ENCODE results near the gene MLEC. TPM values are rescaled to one million over a fixed set of nuclear protein-coding genes. Genes with fewer than 3 reads are reported as not detected.

The MLEC gene
- total RNA-seq, 1 experiment from 2014 or later: 88.3 TPM

GRCh38 chr12:120713861-120714482 is 27.0 kb downstream of the MLEC start:
- Histone ChIP-seq H3K36me3 (ENCODE audit: insufficient read depth, low read length) (peaks cover 24% of the 10 kb centered on the region; the same call in 1 of the 2 replicates), H3K27ac (ENCODE audit: low read length) (no peak overlapping the region), H3K9me3 (ENCODE audit: low read length) (no peaks in the 10 kb centered on the region), H3K4me2 (ENCODE audit: low read depth, low read length, poor library complexity, severe bottlenecking) (no peak overlapping the region), H2AFZ (ENCODE audit: low read length) (no peak overlapping the region), H3K4me3 (ENCODE audit: low read length) (no peak overlapping the region), H4K20me1 (ENCODE audit: insufficient read depth, low read depth, low read length) (peaks cover 11% of the 10 kb centered on the region; the same call in 1 of the 2 replicates), H3K4me1 (ENCODE audit: low read length) (peaks cover 27% of the 10 kb centered on the region), H3K9me2 (replicated peaks; ENCODE audit: insufficient read depth, low read length) (no peaks in the 10 kb centered on the region), H3K9ac (ENCODE audit: low read length) (no peak overlapping the region), H3K27me3 (ENCODE audit: low read length) (no peaks in the 10 kb centered on the region), H3K79me2 (ENCODE audit: low read length) (peaks cover 24% of the 10 kb centered on the region)
- DNase-seq: peak; percentile 94

- Histone ChIP-seq H3K9me2 (replicated peaks; ENCODE audit: insufficient read depth, low read length) (no peaks in the 10 kb centered on the region), H3K9ac (ENCODE audit: low read length) (no peak overlapping the region), H3K27ac (ENCODE audit: low read length) (no peak overlapping the region), H2AFZ (ENCODE audit: low read length) (no peak overlapping the region), H3K4me1 (ENCODE audit: low read length) (peaks cover 32% of the 10 kb centered on the region), H4K20me1 (ENCODE audit: insufficient read depth, low read depth, low read length) (peaks cover 27% of the 10 kb centered on the region), H3K79me2 (ENCODE audit: low read length) (peaks cover 5% of the 10 kb centered on the region), H3K9me3 (ENCODE audit: low read length) (no peaks in the 10 kb centered on the region), H3K27me3 (ENCODE audit: low read length) (no peaks in the 10 kb centered on the region), H3K36me3 (ENCODE audit: insufficient read depth, low read length) (peaks cover 53% of the 10 kb centered on the region), H3K4me3 (ENCODE audit: low read length) (no peak overlapping the region), H3K4me2 (ENCODE audit: low read depth, low read length, poor library complexity, severe bottlenecking) (no peak overlapping the region)
- no peak for DNase-seq
These were observed 31.1 kb downstream of the MLEC start for GRCh38 chr12:120718055-120718454.

- peaks cover 5% of the 10 kb centered on the region for H3K79me2 ChIP-seq (ENCODE audit: low read length)
- DNase-seq: no peak
- H3K9ac ChIP-seq (ENCODE audit: low read length): no peak overlapping the region
These were observed 32.1 kb downstream of the MLEC start for GRCh38 chr12:120719072-120719471.

GRCh38 chr12:120719496-120720233 is 32.7 kb downstream of the MLEC start:
- Histone ChIP-seq H3K79me2 (ENCODE audit: low read length) (peaks cover 1% of the 10 kb centered on the region), H4K20me1 (ENCODE audit: insufficient read depth, low read depth, low read length) (peaks cover 28% of the 10 kb centered on the region), H3K36me3 (ENCODE audit: insufficient read depth, low read length) (peaks cover 56% of the 10 kb centered on the region), H3K9me2 (replicated peaks; ENCODE audit: insufficient read depth, low read length) (no peaks in the 10 kb centered on the region), H3K9ac (ENCODE audit: low read length) (no peak overlapping the region), H2AFZ (ENCODE audit: low read length) (no peak overlapping the region), H3K4me3 (ENCODE audit: low read length) (no peak overlapping the region), H3K27me3 (ENCODE audit: low read length) (no peaks in the 10 kb centered on the region), H3K9me3 (ENCODE audit: low read length) (no peaks in the 10 kb centered on the region), H3K4me1 (ENCODE audit: low read length) (peaks cover 26% of the 10 kb centered on the region), H3K27ac (ENCODE audit: low read length) (no peak overlapping the region), H3K4me2 (ENCODE audit: low read depth, low read length, poor library complexity, severe bottlenecking) (no peak overlapping the region)
- no peak for DNase-seq

More at GRCh38 chr12:120719072-120719471, 32.1 kb downstream of the MLEC start:
- no peaks in the 10 kb centered on the region for H3K27me3 ChIP-seq (ENCODE audit: low read length)
- peaks cover 28% of the 10 kb centered on the region for H4K20me1 ChIP-seq (ENCODE audit: insufficient read depth, low read depth, low read length)
- H3K27ac ChIP-seq (ENCODE audit: low read length): no peak overlapping the region
- H3K4me1 ChIP-seq (ENCODE audit: low read length): peaks cover 26% of the 10 kb centered on the region
- H3K36me3 ChIP-seq (ENCODE audit: insufficient read depth, low read length): peaks cover 59% of the 10 kb centered on the region
- H3K4me3 ChIP-seq (ENCODE audit: low read length): no peak overlapping the region
- no peaks in the 10 kb centered on the region for H3K9me2 ChIP-seq (replicated peaks; ENCODE audit: insufficient read depth, low read length)
- no peak overlapping the region for H3K4me2 ChIP-seq (ENCODE audit: low read depth, low read length, poor library complexity, severe bottlenecking)
- no peak overlapping the region for H2AFZ ChIP-seq (ENCODE audit: low read length)
- H3K9me3 ChIP-seq (ENCODE audit: low read length): no peaks in the 10 kb centered on the region

- H4K20me1 ChIP-seq (ENCODE audit: insufficient read depth, low read depth, low read length): peaks cover 28% of the 10 kb centered on the region
- H3K27me3 ChIP-seq (ENCODE audit: low read length): no peaks in the 10 kb centered on the region
- H3K4me3 ChIP-seq (ENCODE audit: low read length): no peak overlapping the region
- H3K36me3 ChIP-seq (ENCODE audit: insufficient read depth, low read length): peaks cover 56% of the 10 kb centered on the region
- H2AFZ ChIP-seq (ENCODE audit: low read length): no peak overlapping the region
- no peaks in the 10 kb centered on the region for H3K9me2 ChIP-seq (replicated peaks; ENCODE audit: insufficient read depth, low read length)
- H3K4me2 ChIP-seq (ENCODE audit: low read depth, low read length, poor library complexity, severe bottlenecking): peak overlapping the region; percentile 26
- DNase-seq: no peak
- no peak overlapping the region for H3K27ac ChIP-seq (ENCODE audit: low read length)
- no peaks in the 10 kb centered on the region for H3K79me2 ChIP-seq (ENCODE audit: low read length)
- H3K9ac ChIP-seq (ENCODE audit: low read length): peak overlapping the region; percentile 3; the same call in 1 of the 2 replicates
- no peaks in the 10 kb centered on the region for H3K9me3 ChIP-seq (ENCODE audit: low read length)
- peaks cover 31% of the 10 kb centered on the region for H3K4me1 ChIP-seq (ENCODE audit: low read length)
These were observed 33.5 kb downstream of the MLEC start for GRCh38 chr12:120720234-120720986.

DNA sequence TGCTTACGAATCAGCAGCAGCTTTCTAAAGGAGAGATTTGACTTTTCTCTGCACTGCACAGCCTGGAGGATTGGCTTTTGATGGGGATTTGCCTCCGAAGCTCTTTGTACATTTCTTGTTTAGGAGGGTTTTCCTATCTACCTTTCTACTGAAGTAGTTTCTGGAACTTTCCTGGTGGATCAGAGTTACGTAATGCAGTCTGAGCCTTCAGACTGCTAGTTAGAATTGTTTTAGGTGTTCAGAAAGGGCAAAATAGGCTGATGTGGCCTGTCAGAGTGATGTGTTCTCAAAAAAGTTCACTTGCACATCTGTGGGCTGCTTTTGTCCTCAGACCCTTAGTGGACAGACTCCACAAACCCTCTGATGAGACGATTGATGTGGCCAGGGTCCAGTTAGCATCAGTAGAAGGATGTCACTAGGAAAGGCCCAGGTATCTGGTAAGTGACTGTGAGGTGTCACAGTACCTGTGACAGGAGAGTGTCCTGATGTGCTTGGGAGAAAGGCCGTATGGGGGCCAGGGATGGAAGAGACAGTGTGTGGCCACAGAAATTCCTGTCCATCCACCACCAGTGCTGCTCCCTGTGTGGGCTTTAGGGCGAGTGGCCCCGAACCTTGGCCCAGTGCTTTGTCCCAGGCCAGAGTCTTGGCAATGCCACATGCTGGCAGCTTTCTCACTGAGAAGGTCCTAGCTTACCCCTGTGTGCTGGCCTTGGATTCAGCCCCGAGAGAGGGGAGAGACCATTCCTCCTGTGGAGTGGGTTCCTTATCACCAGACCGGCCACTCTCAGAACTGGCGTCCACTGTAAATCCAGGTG is 34.2 kb downstream of the MLEC start:
- peak overlapping the region; percentile 26 for H3K4me2 ChIP-seq (ENCODE audit: low read depth, low read length, poor library complexity, severe bottlenecking)
- no peaks in the 10 kb centered on the region for H3K79me2 ChIP-seq (ENCODE audit: low read length)
- peak overlapping the region; percentile 3 for H3K9ac ChIP-seq (ENCODE audit: low read length)
- H4K20me1 ChIP-seq (ENCODE audit: insufficient read depth, low read depth, low read length): peaks cover 28% of the 10 kb centered on the region
- H3K27ac ChIP-seq (ENCODE audit: low read length): no peak overlapping the region
- no peaks in the 10 kb centered on the region for H3K9me3 ChIP-seq (ENCODE audit: low read length)
- DNase-seq: no peak
- H3K36me3 ChIP-seq (ENCODE audit: insufficient read depth, low read length): peaks cover 54% of the 10 kb centered on the region
- no peaks in the 10 kb centered on the region for H3K9me2 ChIP-seq (replicated peaks; ENCODE audit: insufficient read depth, low read length)
- no peak overlapping the region for H2AFZ ChIP-seq (ENCODE audit: low read length)
- H3K4me3 ChIP-seq (ENCODE audit: low read length): no peak overlapping the region
- peaks cover 36% of the 10 kb centered on the region for H3K4me1 ChIP-seq (ENCODE audit: low read length)
- no peaks in the 10 kb centered on the region for H3K27me3 ChIP-seq (ENCODE audit: low read length)

DNA sequence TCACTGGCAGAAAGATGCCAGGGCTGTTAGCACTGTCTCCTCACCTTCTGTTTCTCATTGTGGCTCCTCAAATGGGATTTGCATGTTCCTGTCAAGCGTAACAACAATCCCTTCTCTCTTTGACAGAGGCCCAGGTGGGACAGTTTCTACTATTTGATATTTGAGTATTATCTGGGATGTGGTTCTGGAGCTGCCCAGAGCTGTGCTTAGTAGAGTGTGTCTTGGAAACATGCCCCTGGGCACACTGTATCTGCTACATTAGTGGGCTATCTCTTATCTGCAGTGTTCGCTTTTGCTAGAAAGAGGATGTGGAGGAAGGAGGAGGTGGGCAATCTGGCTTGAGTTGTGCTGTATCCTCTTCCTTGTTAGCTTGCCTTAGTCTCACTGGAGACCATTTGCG is 34.9 kb downstream of the MLEC start:
- Histone ChIP-seq H3K9me3 (ENCODE audit: low read length) (no peaks in the 10 kb centered on the region), H3K4me2 (ENCODE audit: low read depth, low read length, poor library complexity, severe bottlenecking) (peak overlapping the region; percentile 26), H3K36me3 (ENCODE audit: insufficient read depth, low read length) (peaks cover 47% of the 10 kb centered on the region)

More for the DNA sequence above, 34.9 kb downstream of the MLEC start:
- Histone ChIP-seq H3K79me2 (ENCODE audit: low read length) (no peaks in the 10 kb centered on the region), H3K4me1 (ENCODE audit: low read length) (peaks cover 38% of the 10 kb centered on the region), H3K9me2 (replicated peaks; ENCODE audit: insufficient read depth, low read length) (no peaks in the 10 kb centered on the region), H4K20me1 (ENCODE audit: insufficient read depth, low read depth, low read length) (peaks cover 28% of the 10 kb centered on the region), H3K27ac (ENCODE audit: low read length) (no peak overlapping the region), H2AFZ (ENCODE audit: low read length) (no peak overlapping the region), H3K4me3 (ENCODE audit: low read length) (no peak overlapping the region), H3K27me3 (ENCODE audit: low read length) (no peaks in the 10 kb centered on the region), H3K9ac (ENCODE audit: low read length) (no peak overlapping the region)
- DNase-seq: peak; percentile 71

Measured in Karpas-422 (cell line).